Heart left ventricle (tissue), 13 donors: ENCODE results near the gene C2orf76.

Experiments
- POLR2A ChIP-seq, 2 donors: fragments of 450-650 bp; IDR thresholded peaks; one replicate each; pipeline ENCODE4 v1.6.1; 2017; ENCODE audit warnings: antibody characterized with exemption in 2 of 2, mild to moderate bottlenecking in 2 of 2, moderate library complexity in 2 of 2
- TF ChIP-seq, protein P1 (sequence below), 12 donors: fragments of 200-600 bp; sonication (generic) in 4 of 12; IDR thresholded peaks; one replicate each; pipeline versions ENCODE4 v1.5.0 to v1.8.0; 2018 to 2022; ENCODE audit warnings: antibody characterized with exemption in 12 of 12, mild to moderate bottlenecking in 5 of 12
- donor health status: ischemic (EF 13 %, LVEDD 7.1; RV severe dilation, severe dysfunction).
- donor health status: DM: no; HTN: yes; CAD: no.
- donor health status: DM: no; HTN: no; CAD: no.
- donor health status: ischemic (EF 25% LVEDD 6.9; RV normal size, moderate dysfunction).
- donor health status: ischemic (EF 25% LVEDD 5.7; RV mildly dilated, moderate dysfunction).
- donor health status: ischemic (EF 35%, LVEDD 5.7; RV mildly dilated, moderate dysfunction).
- donor health status: nonischemic (EF 11% LVEDD 7.7; RV severe dilation, severe dysfunction).
- donor health status: DM: yes; HTN: yes; CAD: no.
- donor health status: PGD.
- donor health status: ischemic (EF 29% LVEDD 5.4; RV normal size, mild dysfunction).
- donor health status: nonischemic (EF 23%, LVEDD 6.1; RV moderate dilation, normal function).

GRCh38 chr2:119283873-119284331, 82.7 kb downstream of the C2orf76 start:
- no peak for TF ChIP-seq POLR2A (IDR thresholded peaks at IDR 0.05)
- TF ChIP-seq, protein P1, sequence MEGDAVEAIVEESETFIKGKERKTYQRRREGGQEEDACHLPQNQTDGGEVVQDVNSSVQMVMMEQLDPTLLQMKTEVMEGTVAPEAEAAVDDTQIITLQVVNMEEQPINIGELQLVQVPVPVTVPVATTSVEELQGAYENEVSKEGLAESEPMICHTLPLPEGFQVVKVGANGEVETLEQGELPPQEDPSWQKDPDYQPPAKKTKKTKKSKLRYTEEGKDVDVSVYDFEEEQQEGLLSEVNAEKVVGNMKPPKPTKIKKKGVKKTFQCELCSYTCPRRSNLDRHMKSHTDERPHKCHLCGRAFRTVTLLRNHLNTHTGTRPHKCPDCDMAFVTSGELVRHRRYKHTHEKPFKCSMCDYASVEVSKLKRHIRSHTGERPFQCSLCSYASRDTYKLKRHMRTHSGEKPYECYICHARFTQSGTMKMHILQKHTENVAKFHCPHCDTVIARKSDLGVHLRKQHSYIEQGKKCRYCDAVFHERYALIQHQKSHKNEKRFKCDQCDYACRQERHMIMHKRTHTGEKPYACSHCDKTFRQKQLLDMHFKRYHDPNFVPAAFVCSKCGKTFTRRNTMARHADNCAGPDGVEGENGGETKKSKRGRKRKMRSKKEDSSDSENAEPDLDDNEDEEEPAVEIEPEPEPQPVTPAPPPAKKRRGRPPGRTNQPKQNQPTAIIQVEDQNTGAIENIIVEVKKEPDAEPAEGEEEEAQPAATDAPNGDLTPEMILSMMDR (IDR thresholded peaks at IDR 0.05): no peak
